ENCODE results near the gene AUTS2.

The AUTS2 gene

GRCh38 chr7:70042533-70042932, 444.3 kb downstream of the AUTS2 start:
- Histone ChIP-seq H3K4me2 (ENCODE audit: low read depth, low read length, poor library complexity, severe bottlenecking) (no peak overlapping the region), H3K9me2 (replicated peaks; ENCODE audit: insufficient read depth, low read length) (no peaks in the 10 kb centered on the region), H3K27me3 (ENCODE audit: low read length) (no peaks in the 10 kb centered on the region), H3K79me2 (ENCODE audit: insufficient read depth, low read length) (no peaks in the 10 kb centered on the region), H3K4me3 (ENCODE audit: insufficient read depth, low read length, poor library complexity, severe bottlenecking) (no peak overlapping the region), H4K20me1 (ENCODE audit: low read depth, low read length) (peaks cover 10% of the 10 kb centered on the region; the same call in 1 of the 2 replicates), H2AFZ (ENCODE audit: low read depth, low read length, severe bottlenecking) (no peak overlapping the region), H3K9ac (ENCODE audit: low read length) (no peak overlapping the region), H3K9me3 (ENCODE audit: insufficient read depth, low read length) (no peaks in the 10 kb centered on the region), H3F3A (ENCODE audit: insufficient read depth) (no peaks in the 10 kb centered on the region), H3K36me3 (ENCODE audit: low read length) (no peaks in the 10 kb centered on the region), H3K27ac (ENCODE audit: low read depth, low read length) (no peak overlapping the region)
- TF ChIP-seq, protein P1, sequence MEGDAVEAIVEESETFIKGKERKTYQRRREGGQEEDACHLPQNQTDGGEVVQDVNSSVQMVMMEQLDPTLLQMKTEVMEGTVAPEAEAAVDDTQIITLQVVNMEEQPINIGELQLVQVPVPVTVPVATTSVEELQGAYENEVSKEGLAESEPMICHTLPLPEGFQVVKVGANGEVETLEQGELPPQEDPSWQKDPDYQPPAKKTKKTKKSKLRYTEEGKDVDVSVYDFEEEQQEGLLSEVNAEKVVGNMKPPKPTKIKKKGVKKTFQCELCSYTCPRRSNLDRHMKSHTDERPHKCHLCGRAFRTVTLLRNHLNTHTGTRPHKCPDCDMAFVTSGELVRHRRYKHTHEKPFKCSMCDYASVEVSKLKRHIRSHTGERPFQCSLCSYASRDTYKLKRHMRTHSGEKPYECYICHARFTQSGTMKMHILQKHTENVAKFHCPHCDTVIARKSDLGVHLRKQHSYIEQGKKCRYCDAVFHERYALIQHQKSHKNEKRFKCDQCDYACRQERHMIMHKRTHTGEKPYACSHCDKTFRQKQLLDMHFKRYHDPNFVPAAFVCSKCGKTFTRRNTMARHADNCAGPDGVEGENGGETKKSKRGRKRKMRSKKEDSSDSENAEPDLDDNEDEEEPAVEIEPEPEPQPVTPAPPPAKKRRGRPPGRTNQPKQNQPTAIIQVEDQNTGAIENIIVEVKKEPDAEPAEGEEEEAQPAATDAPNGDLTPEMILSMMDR (IDR thresholded peaks at IDR 0.05; ENCODE audit: insufficient read depth, low read length, poor library complexity, severe bottlenecking), result no peak
- TF ChIP-seq EZH2phosphoT487 (conservative IDR thresholded peaks at IDR 0.05; ENCODE audit: low read length), result no peak

- no peaks in the 10 kb centered on the region for H3K9me2 ChIP-seq (replicated peaks; ENCODE audit: insufficient read depth, low read length)
- H3K36me3 ChIP-seq (ENCODE audit: low read length), result no peaks in the 10 kb centered on the region
- H3K4me2 ChIP-seq (ENCODE audit: low read depth, low read length, poor library complexity, severe bottlenecking), result no peak overlapping the region
- peaks cover 10% of the 10 kb centered on the region; the same call in 1 of the 2 replicates for H4K20me1 ChIP-seq (ENCODE audit: low read depth, low read length)
- H3K9me3 ChIP-seq (ENCODE audit: insufficient read depth, low read length), result no peaks in the 10 kb centered on the region
- no peaks in the 10 kb centered on the region for H3F3A ChIP-seq (ENCODE audit: insufficient read depth)
- TF ChIP-seq, protein P1 (IDR thresholded peaks at IDR 0.05; ENCODE audit: insufficient read depth, low read length, poor library complexity, severe bottlenecking), result no peak
- TF ChIP-seq EZH2phosphoT487 (conservative IDR thresholded peaks at IDR 0.05; ENCODE audit: low read length), result no peak
- H3K9ac ChIP-seq (ENCODE audit: low read length), result no peak overlapping the region
- no peak overlapping the region for H3K27ac ChIP-seq (ENCODE audit: low read depth, low read length)
- H3K79me2 ChIP-seq (ENCODE audit: insufficient read depth, low read length), result no peaks in the 10 kb centered on the region
- H3K4me3 ChIP-seq (ENCODE audit: insufficient read depth, low read length, poor library complexity, severe bottlenecking), result no peak overlapping the region
- no peaks in the 10 kb centered on the region for H3K27me3 ChIP-seq (ENCODE audit: low read length)
- no peak overlapping the region for H2AFZ ChIP-seq (ENCODE audit: low read depth, low read length, severe bottlenecking)
Observed at GRCh38 chr7:70043015-70043538, 444.8 kb downstream of the AUTS2 start.

GRCh38 chr7:70044064-70044463, 445.8 kb downstream of the AUTS2 start:
- no peaks in the 10 kb centered on the region for H3K36me3 ChIP-seq (ENCODE audit: low read length)
- TF ChIP-seq EZH2phosphoT487 (conservative IDR thresholded peaks at IDR 0.05; ENCODE audit: low read length), result no peak
- TF ChIP-seq, protein P1 (IDR thresholded peaks at IDR 0.05; ENCODE audit: insufficient read depth, low read length, poor library complexity, severe bottlenecking), result no peak
- H2AFZ ChIP-seq (ENCODE audit: low read depth, low read length, severe bottlenecking), result no peak overlapping the region
- no peak overlapping the region for H3K9ac ChIP-seq (ENCODE audit: low read length)
- H3K4me3 ChIP-seq (ENCODE audit: insufficient read depth, low read length, poor library complexity, severe bottlenecking), result no peak overlapping the region
- H3K9me3 ChIP-seq (ENCODE audit: insufficient read depth, low read length), result no peaks in the 10 kb centered on the region
- H3F3A ChIP-seq (ENCODE audit: insufficient read depth), result no peaks in the 10 kb centered on the region
- H3K4me2 ChIP-seq (ENCODE audit: low read depth, low read length, poor library complexity, severe bottlenecking), result no peak overlapping the region
- no peaks in the 10 kb centered on the region for H3K9me2 ChIP-seq (replicated peaks; ENCODE audit: insufficient read depth, low read length)
- H3K79me2 ChIP-seq (ENCODE audit: insufficient read depth, low read length), result no peaks in the 10 kb centered on the region
- H3K27me3 ChIP-seq (ENCODE audit: low read length), result no peaks in the 10 kb centered on the region
- H4K20me1 ChIP-seq (ENCODE audit: low read depth, low read length), result peaks cover 10% of the 10 kb centered on the region; the same call in 1 of the 2 replicates
- no peak overlapping the region for H3K27ac ChIP-seq (ENCODE audit: low read depth, low read length)

Measured in SU-DHL-6 (cell line).